ENCODE measurements around the gene MPG.

The MPG gene

DNA sequence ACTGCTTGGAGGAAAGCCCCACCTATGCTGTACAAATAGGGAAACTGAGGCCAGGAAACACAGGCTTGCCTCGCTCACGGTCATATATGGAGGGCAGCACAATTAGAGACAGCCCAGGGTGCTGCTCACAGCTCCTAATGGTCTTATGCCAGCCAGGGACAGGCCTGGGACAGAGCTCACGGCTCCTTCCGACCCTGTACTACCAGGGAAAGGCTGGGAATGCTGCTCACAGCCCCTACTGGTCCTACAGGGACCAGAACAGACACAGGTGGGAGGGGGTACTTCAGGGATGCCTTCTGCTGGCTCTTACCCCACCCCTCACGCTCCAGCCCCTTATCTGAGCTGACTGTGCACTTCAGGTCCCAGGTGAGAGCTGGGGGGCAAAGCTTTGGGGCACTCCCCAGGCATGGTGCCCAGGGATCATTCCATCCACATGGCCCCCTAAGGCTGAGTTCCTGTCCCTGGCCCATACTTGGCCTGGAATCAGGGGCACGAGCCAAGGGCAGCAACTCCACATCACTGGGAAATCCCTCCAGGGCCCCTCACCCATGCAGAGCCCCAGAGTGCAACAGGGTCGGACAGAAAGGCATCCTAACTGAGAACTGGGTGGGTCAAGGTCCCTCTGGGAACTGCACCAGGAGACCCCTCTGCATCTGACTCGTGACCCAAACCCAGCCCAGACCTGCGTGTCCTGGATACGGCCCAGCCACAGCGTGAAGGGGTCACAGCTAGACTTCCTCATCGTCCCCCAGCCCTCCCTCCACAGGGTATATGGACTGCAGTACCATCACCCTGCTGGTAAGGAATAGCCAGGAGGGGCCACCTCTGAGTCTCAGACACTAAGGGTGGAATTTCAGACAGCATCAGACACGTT lies 11.5 kb upstream of the MPG start:
- no peak for TF ChIP-seq SIN3A (IDR thresholded peaks at IDR 0.05; ENCODE audit: borderline replicate concordance, insufficient read depth, low read length)
- TF ChIP-seq REST (IDR thresholded peaks at IDR 0.05; ENCODE audit: insufficient read depth in 1 of 2, low read depth in 2 of 2, low read length in 2 of 2), result no peak
- TF ChIP-seq POLR2AphosphoS5 (IDR thresholded peaks at IDR 0.05; ENCODE audit: low read depth, low read length), result no peak
- TF ChIP-seq TAF1 (IDR thresholded peaks at IDR 0.05; ENCODE audit: borderline replicate concordance, insufficient read depth, low read length), result no peak
- no peak for TF ChIP-seq FOXP2 (optimal IDR thresholded peaks at IDR 0.05; ENCODE audit: borderline replicate concordance, extremely low read depth, extremely low read length, insufficient read depth)

DNA sequence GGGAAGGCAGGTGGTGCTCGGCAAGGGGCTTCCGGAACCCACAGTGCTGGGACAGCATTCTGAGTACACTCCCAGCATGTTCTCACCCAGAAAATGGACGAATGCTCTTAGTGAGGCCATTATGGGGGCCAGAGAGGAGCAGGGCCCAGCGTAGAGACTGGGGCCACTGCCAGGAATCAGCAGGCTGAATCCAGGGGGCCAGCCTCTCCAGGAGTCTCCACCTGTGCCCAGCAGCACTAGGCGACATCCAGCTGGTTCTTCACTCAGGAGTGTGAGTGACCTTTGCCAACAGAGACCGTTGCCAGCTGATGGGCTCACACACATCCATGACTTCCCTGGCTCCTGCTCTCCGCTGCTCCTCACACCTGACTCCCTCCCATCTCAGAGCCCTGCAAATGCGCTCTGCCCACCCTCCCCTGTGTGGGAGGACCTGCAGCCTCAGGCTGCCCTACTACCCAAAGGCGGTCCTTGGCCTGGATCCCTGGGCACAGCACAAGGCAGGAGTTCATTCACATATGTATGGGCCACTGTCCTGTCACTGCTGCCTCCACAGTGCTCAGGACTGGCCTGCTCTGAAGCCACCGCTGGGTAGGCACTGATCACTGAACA lies 10.7 kb upstream of the MPG start:
- no peak for TF ChIP-seq REST (IDR thresholded peaks at IDR 0.05; ENCODE audit: insufficient read depth in 1 of 2, low read depth in 2 of 2, low read length in 2 of 2)
- no peak for TF ChIP-seq SIN3A (IDR thresholded peaks at IDR 0.05; ENCODE audit: borderline replicate concordance, insufficient read depth, low read length)
- TF ChIP-seq POLR2AphosphoS5 (IDR thresholded peaks at IDR 0.05; ENCODE audit: low read depth, low read length), result no peak
- no peak for TF ChIP-seq TAF1 (IDR thresholded peaks at IDR 0.05; ENCODE audit: borderline replicate concordance, insufficient read depth, low read length)
- TF ChIP-seq FOXP2 (optimal IDR thresholded peaks at IDR 0.05; ENCODE audit: borderline replicate concordance, extremely low read depth, extremely low read length, insufficient read depth), result no peak

DNA sequence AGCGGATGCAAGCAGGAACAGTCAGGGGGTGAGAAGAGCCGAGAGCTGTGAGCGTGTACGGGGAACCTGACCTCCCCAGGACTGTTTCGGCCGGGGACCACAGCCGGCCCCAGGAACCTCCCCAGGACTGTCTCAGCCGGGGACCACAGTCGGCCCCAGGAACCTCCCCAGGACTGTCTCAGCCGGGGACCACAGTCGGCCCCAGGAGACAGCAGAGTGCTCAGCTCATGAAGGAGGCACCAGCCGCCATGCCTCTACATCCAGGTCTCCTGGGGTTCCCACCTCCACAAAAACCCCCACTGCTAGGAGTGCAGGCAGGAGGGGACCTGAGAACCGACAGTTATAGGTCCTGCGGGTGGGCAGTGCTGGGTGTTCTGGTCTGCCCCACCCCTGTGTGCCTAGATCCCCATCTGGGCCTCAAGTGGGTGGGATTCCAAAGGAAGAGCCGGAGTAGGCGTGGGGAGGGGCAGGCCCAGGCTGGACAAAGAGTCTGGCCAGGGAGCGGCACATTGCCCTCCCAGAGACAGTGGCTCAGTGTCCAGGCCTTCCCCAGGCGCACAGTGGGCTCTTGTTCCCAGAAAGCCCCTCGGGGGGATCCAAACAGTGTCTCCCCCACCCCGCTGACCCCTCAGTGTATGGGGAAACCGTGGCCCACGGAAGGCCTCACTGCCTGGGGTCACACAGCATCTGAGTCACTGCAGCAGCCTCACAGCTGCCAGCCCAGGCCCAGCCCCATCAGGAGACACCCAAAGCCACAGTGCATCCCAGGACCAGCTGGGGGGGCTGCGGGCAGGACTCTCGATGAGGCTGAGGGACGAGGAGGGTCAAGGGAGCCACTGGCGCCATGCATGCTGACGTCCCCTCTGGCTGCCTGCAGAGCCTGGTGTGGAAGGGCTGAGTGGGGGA lies 9.9 kb upstream of the MPG start:
- no peak for TF ChIP-seq POLR2AphosphoS5 (IDR thresholded peaks at IDR 0.05; ENCODE audit: low read depth, low read length)
- TF ChIP-seq REST (IDR thresholded peaks at IDR 0.05; ENCODE audit: insufficient read depth in 1 of 2, low read depth in 2 of 2, low read length in 2 of 2), result no peak
- no peak for TF ChIP-seq FOXP2 (optimal IDR thresholded peaks at IDR 0.05; ENCODE audit: borderline replicate concordance, extremely low read depth, extremely low read length, insufficient read depth)
- TF ChIP-seq TAF1 (IDR thresholded peaks at IDR 0.05; ENCODE audit: borderline replicate concordance, insufficient read depth, low read length), result no peak
- TF ChIP-seq SIN3A (IDR thresholded peaks at IDR 0.05; ENCODE audit: borderline replicate concordance, insufficient read depth, low read length), result no peak

GRCh38 chr16:69181-69580 lies 8.8 kb upstream of the MPG start:
- TF ChIP-seq REST (IDR thresholded peaks at IDR 0.05; ENCODE audit: insufficient read depth in 1 of 2, low read depth in 2 of 2, low read length in 2 of 2) (no peak), TAF1 (IDR thresholded peaks at IDR 0.05; ENCODE audit: borderline replicate concordance, insufficient read depth, low read length) (no peak), SIN3A (IDR thresholded peaks at IDR 0.05; ENCODE audit: borderline replicate concordance, insufficient read depth, low read length) (no peak), POLR2AphosphoS5 (IDR thresholded peaks at IDR 0.05; ENCODE audit: low read depth, low read length) (no peak), FOXP2 (optimal IDR thresholded peaks at IDR 0.05; ENCODE audit: borderline replicate concordance, extremely low read depth, extremely low read length, insufficient read depth) (no peak)

Data from PFSK-1 (cell line).